NOMO-1 treated with DMSO at 0.1 percent for 48 hours (cell line): ENCODE results near the gene HS6ST1.
"Not testable (repeated sequence)": the region's sequence is repeated elsewhere in the genome, so short reads cannot be mapped to it uniquely, and the experiment has no call there.

Source experiments
- DNase-seq: peaks from one replicate; lab custom pipeline; 2025; ENCODE audit not compliant: unreplicated experiment; lab: John Stamatoyannopoulos, UW

The HS6ST1 gene

DNA sequence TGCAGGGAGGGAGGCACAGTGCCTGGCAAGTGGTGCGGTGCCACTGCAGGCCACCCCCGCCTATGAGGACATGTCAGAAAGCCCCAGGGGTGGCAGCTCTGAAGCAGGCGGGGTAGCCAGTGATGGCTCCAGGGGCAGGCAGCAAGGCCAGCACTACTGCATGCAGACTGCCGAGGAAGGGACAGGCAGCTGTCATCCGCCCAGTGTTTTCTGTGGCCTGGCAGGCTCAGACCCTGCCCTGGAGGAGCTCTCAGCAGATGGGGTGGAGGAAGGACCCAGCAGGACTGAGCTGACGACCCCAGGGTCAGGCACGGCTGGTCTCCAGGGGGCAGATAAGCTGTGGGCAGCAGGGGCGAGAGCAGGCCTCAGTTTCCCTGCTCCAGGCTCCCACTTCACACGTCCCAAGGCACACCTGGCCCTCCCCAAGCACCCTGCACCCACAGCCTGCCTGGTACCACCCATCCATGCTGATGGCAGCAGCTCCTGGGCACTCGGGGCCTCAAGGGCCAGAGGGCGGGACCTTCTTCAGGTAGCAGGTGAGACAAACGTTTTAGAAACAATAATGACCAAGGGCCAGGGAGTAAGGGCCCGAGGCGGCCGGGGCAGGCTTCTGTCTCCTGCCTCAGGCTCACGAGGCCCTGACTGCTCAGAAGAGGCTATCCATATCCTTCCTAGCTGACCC lies 48.5 kb downstream of the HS6ST1 start:
- DNase-seq, result no peak

DNA sequence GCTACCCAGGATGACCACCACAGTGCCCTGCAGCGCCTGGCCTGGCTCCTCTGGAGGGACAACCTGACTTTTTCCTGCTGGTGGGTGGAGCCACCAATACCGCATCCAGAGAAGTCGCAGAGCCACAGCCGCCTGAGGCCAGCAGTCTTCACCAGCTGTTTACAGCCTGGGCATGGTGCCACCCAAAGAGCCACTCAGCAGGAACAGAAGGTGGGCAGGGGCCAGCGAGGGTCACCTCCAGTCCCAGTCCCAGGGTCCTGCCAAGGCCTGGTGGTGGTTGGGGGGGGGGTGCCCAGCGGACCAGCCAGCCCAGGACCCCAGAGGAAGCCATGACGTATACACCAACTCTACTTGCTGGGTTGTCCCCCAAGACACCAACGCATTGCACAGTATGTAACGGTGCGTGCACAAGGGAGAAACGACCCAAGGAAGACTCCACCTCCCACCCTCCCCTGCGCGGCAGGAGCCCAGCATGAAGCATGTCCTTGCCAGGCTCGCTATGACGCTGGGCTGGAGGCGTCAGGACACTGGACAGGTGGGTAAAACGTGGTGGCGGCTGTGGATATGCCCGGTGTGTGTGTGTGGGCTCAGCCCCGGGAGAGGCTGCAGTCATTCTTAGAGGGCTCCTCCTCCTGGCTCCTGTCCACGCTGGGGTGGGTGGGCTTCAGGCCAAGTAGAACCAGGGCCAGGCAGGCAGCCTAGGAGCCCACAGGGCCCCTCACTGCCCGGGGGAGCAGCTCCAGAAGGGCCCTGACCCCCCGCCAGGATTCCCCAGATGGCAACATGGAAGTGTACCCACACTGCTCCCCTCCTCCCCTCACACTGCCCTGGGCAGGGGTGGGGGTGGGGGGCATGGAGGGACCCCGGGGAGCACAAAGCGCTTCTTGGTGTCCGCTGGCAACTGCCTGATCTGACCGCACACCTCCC lies 49.3 kb downstream of the HS6ST1 start:
- DNase-seq, result no peak

GRCh38 chr2:128268611-128269010 lies 50.1 kb downstream of the HS6ST1 start:
- DNase-seq, result not testable (repeated sequence)

- DNase-seq, result not testable (repeated sequence)
These were observed 50.5 kb downstream of the HS6ST1 start for GRCh38 chr2:128268145-128268544.

- DNase-seq, result not testable (repeated sequence)
These were observed 51.0 kb downstream of the HS6ST1 start for GRCh38 chr2:128267649-128268048.

DNA sequence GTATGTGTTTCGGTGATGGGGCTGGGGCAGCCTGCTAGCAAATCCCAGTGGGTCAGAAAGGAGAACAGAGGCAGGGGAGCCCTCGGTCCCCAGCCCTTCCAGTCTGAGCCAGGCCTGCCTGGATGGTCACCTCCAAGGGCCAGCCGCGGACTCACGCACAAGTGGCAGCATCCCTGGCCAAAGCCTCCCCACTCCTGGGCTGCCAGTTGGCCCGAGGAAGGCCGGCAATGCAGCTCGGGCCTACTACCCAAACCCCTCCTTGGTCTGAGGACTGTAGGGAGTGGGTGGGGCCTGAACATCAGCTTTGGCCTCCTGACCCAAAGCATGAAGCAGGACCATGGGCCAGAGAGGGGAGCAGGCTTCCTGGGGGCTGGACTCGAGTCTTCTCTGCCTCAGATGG lies 51.5 kb downstream of the HS6ST1 start:
- DNase-seq, result not testable (repeated sequence)

DNA sequence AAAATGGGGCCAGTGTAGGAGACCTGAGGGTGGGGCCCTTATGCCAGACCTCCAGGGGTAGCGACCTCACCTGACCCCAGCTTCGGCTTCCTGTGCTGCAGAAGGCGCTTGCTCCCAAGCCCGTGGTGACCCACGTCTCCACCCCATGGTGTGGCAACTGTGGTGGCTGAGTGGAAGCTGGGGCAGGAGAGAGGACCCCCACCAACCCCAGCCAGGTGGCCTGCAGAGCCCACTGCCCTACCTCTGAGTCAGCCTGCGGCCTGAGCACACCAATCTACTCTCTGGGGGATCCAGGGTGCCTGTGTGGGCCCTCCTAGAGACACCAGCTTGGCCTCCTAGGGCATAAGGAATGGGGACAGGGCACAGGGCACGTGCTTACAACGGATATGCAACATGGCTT lies 52.2 kb downstream of the HS6ST1 start:
- not testable (repeated sequence) for DNase-seq

DNA sequence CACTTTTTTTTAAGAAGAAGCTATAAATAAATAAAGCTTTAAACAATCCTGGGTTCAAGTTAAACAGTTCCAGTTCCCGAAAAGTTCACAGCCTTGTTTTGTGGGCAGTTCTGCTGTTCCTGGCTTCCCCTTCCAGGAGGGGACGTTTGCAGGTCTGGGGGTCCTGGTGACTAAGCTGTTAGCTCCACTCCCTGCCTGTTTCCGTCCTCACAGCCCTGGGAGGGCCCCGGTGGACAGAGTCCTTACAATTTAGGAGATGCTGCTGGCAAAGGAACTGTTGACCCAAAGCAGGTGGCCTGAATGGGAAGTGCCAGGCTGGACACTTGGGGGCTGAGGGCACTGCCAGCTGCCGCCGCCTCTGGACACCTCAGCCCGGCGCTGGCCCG lies 53.1 kb downstream of the HS6ST1 start:
- not testable (repeated sequence) for DNase-seq

DNA sequence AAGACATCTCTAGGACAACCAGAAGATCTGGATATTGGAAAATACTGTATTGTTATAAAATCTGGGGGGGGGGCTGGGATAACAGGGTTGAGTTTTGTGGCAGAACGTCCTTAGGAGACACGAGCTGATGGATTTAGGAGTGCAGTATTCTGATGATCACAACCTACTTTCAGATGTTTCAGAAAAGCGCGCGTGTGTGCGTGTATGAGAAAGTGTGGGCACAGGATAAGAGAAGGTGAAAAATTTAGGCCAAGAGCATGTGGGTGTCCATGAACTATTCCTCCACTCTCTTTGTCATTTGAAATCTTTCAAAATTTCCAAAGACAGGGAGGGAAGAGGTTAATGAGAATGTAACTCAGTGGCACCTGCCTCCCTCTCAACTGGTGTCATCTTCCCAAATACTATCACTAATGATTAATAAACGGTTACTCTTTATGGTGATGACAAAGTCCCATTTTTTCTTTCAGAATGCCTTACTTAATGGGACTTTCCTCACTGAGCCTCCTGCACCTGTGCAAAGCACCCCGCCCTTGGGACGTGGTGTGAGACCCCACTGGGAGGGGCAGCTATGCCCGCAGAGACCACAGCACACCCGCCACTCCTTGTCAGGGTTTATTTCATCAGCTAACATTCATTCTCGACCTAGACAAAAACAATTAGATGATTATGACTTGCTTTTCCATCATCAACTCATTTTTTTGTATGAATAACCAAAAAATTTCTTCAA lies 53.6 kb downstream of the HS6ST1 start:
- no peak for DNase-seq

DNA sequence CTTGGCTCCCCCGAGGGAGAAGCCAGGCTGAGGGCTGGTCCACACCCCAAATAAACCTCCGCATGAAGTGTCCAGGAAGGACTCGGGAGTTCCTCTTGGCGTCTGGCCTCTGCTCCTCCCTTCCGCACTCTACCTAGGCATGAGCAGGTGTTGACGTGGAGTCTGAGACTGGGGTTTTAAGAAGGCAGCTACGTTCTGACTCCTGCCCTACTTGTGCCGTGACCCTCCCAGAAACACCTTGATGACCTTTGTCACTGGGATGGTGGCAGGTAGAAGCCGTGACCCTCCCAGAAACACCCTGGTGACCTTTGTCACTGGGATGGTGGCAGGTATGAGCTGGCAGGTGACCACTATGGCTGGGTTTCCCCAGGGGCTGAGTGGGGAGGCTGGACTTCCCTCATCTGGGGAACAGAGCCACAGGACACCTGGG lies 54.8 kb downstream of the HS6ST1 start:
- DNase-seq, result no peak

GRCh38 chr2:128262315-128263253 lies 56.1 kb downstream of the HS6ST1 start:
- DNase-seq, result no peak

GRCh38 chr2:128261245-128262128 lies 57.2 kb downstream of the HS6ST1 start:
- DNase-seq, result no peak

DNA sequence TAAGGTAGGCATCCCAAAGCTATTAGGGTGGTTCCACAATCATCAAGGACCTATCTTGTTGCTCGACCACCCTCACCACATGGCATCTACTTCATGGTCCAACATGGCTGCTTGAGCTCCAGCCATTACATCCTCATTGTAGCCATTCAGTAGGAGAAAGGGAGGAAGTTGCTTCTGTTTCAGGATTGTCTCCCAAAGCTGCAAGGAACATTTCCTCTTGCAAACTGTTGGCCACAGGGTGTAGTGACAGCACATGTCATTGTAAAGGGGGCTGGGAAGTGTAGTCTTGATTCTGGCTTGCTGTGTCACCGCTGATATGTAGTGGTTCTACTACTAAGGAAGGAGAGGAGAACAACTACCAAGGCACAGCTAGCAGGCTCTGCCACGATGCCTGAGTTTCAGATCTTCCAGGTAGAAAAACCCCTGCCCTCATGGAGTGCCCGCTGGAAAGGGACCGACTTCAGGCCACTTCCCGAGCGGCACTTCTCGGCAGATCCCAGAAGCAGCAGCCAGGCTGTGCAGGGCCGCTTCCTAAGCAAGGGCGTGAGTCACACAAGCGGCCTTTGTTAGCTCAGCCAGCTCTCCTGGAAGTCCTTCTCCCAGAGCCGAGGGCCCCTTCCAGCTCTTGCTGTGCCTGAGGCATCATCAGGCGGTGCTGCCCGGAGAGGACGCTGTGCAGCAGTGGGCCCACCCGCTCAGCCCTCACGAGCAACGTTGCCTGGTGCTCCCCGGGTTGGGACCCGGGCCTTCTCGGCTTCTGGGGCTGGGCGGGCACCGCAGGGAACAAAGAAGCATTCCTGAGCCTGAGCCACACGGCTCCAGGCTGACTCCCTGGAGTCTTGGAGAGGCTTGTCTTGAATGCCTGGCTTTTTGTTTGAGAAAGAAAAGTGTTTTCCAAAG lies 58.2 kb downstream of the HS6ST1 start:
- DNase-seq, result no peak

- no peak for DNase-seq
These were observed 59.1 kb downstream of the HS6ST1 start for GRCh38 chr2:128259585-128259984.

DNA sequence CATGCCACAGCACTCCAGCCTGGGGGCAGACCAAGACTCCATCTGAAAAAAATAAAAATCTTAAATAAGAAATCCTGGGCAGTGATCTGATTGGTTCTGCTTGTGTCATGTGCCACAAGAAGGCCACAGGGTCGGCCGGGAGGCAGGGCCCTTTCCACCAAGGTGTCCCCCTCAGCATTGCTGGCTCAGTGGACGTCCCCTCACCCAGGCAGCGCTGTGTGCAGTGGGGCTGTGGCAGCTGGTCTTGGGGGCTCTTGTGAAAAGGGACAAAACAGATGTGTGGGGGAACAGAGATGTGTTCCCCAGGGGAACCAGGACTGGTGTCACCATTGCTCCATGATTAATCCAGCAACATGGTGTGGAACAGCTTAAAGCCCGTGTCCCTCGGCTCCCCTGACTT lies 60.5 kb downstream of the HS6ST1 start:
- no peak for DNase-seq

DNA sequence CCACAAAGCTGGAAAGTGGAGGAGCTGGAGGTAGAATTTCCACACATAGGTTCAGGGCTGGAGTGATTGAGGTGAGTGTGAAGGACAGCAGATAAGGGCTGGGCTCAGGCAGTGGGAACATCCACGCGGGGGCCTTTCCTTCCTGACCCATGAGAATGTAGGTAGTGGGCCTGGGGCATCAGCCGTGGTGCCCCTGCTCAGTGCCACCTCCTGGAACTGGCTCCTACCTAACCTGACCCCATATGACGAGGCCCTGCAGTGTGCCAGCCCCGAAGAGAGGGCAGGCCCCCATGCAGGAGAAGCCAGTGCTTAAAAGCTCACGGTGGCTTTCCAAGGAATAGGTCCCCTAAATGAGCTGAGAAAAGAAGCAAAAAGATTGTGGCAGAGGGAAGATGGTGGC lies 66.2 kb downstream of the HS6ST1 start:
- DNase-seq, result no peak

- DNase-seq, result not testable (repeated sequence)
These were observed 66.6 kb downstream of the HS6ST1 start for GRCh38 chr2:128252086-128252485.

- no peak for DNase-seq
These were observed 68.2 kb downstream of the HS6ST1 start for GRCh38 chr2:128250229-128251025.
